Body of pancreas (tissue), 4 donors: ENCODE results near the gene TRIM16. TPM values are rescaled to one million over a fixed set of nuclear protein-coding genes. Genes with fewer than 3 reads are reported as not detected.

ENCODE experiments used
- ATAC-seq: fragments of 150-250 bp; one replicate; pipeline ENCODE4 v1.9.1; 2016
- DNase-seq, 4 donors: peaks; one replicate each; pipeline ENCODE4 v3.0.0-alpha.2; 2019
- H3K27ac ChIP-seq, 4 donors: fragments of 200-600 bp; sonication (generic); 1 replicate in 3 of 4; 2 replicates in 1 of 4; pipeline versions ENCODE4 v1.5.1 to v1.6.1; 2016 to 2019; ENCODE audit warnings: mild to moderate bottlenecking in 1 of 4, mixed read lengths in 1 of 4, moderate library complexity in 1 of 4
- H3K27me3 ChIP-seq, 2 donors: fragments of 200-600 bp; sonication (generic); one replicate each; pipeline ENCODE4 v1.6.0; 2016; ENCODE audit warnings: mild to moderate bottlenecking in 1 of 2
- H3K36me3 ChIP-seq, 2 donors: fragments of 200-600 bp; sonication (generic); replicated peaks in 1 of 2; 2 replicates each; pipeline ENCODE4 v1.5.1; 2016; ENCODE audit warnings: low read depth in 2 of 2; ENCODE audit not compliant: insufficient read depth in 1 of 2
- H3K4me1 ChIP-seq: fragments of 200-600 bp; sonication (generic); one replicate; pipeline ENCODE4 v1.6.0; 2016
- H3K4me3 ChIP-seq, 2 donors: fragments of 200-600 bp; sonication (generic); 1 replicate in 1 of 2; 2 replicates in 1 of 2; pipeline ENCODE4 v1.5.1; 2016 to 2019
- H3K9me3 ChIP-seq, 3 donors: fragments of 200-600 bp; sonication (generic); 1 replicate in 2 of 3; 2 replicates in 1 of 3; pipeline ENCODE4 v1.5.1; 2016
- POLR2A ChIP-seq, 3 donors: fragments of 450-650 bp; IDR thresholded peaks; one replicate each; pipeline ENCODE4 v1.6.1; 2016; ENCODE audit warnings: antibody characterized with exemption in 3 of 3, mild to moderate bottlenecking in 2 of 3
- WGBS, 2 donors: methylation state at CpG; one replicate each; pipeline ENCODE4 v1.1.5; 2017; 5-methylcytosine and 5-hydroxymethylcytosine counted together
- intact Hi-C: fragments of 100-400 bp; cut with DNase I; formaldehyde crosslinking; loops from one replicate; pipeline ENCODE4 v1.15.1; 2023
- total RNA-seq, 2 donors: library from RNA; depleted of rRNA; stranded (reverse); fragments of >200 nt; gene quantifications; one replicate each; pipeline ENCODE4 v1.1.0, GENCODE V29; 2016
- TF ChIP-seq, protein P1 (sequence below), 7 experiments: fragments of 450-650 bp in 4 of 7; fragments of 200-600 bp in 3 of 7; sonication (generic) in 3 of 7; IDR thresholded peaks; one replicate each; pipeline ENCODE4 v1.5.1; 2016 to 2019; ENCODE audit warnings: antibody characterized with exemption in 7 of 7

The TRIM16 gene
- total RNA-seq, 2 donors from 2014 or later = 4.9 to 34.6 TPM

- no peak overlapping the region for H3K27ac ChIP-seq
- ATAC-seq (no peak), DNase-seq (no peak)
- H3K4me3 ChIP-seq = no peak overlapping the region
- 87 to 93% methylated on average over 6 of the region's 6 CpGs for WGBS, 2 donors
- no peaks in the 10 kb centered on the region for H3K27me3 ChIP-seq
- H3K9me3 ChIP-seq = no peaks in the 10 kb centered on the region
- peaks cover 22% of the 10 kb centered on the region for H3K4me1 ChIP-seq
- intact Hi-C loops = no loop called here
- TF ChIP-seq, protein P1, sequence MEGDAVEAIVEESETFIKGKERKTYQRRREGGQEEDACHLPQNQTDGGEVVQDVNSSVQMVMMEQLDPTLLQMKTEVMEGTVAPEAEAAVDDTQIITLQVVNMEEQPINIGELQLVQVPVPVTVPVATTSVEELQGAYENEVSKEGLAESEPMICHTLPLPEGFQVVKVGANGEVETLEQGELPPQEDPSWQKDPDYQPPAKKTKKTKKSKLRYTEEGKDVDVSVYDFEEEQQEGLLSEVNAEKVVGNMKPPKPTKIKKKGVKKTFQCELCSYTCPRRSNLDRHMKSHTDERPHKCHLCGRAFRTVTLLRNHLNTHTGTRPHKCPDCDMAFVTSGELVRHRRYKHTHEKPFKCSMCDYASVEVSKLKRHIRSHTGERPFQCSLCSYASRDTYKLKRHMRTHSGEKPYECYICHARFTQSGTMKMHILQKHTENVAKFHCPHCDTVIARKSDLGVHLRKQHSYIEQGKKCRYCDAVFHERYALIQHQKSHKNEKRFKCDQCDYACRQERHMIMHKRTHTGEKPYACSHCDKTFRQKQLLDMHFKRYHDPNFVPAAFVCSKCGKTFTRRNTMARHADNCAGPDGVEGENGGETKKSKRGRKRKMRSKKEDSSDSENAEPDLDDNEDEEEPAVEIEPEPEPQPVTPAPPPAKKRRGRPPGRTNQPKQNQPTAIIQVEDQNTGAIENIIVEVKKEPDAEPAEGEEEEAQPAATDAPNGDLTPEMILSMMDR (IDR thresholded peaks at IDR 0.05) = no peak
- TF ChIP-seq POLR2A (IDR thresholded peaks at IDR 0.05) = no peak
- H3K36me3 ChIP-seq = no peaks in the 10 kb centered on the region
These were observed 20.9 kb downstream of the TRIM16 start for GRCh38 chr17:15663176-15663575.

DNA sequence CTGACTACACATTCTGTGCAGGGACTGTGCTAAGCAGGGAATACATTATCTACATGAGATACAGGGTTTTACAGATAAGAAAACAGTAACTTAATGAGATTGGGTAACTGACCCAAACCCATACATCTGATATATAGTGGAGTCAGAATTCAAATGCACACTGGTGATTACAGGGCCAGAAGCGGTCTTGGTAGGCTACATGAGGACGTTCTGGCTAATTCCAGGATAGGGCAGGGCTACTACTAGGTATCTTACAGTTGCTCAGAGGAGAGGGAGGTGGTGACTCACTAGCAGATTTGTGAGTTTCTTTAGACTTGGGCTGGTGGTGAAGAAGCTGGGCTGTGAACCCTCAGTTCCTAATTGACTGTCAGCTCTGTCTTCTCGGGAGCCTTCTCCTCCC, 21.4 kb downstream of the TRIM16 start:
- Histone ChIP-seq H3K27me3 (no peaks in the 10 kb centered on the region), H3K4me3 (no peak overlapping the region), H3K9me3 (no peaks in the 10 kb centered on the region), H3K27ac (no peak overlapping the region), H3K36me3 (no peaks in the 10 kb centered on the region), H3K4me1 (peaks cover 22% of the 10 kb centered on the region)
- DNase-seq (no peak), ATAC-seq (no peak)
- TF ChIP-seq POLR2A (IDR thresholded peaks at IDR 0.05) = no peak
- TF ChIP-seq, protein P1 (IDR thresholded peaks at IDR 0.05) = no peak
- 94 to 97% methylated on average over 3 of the region's 3 CpGs for WGBS, 2 donors
- intact Hi-C loops = no loop called here

DNA sequence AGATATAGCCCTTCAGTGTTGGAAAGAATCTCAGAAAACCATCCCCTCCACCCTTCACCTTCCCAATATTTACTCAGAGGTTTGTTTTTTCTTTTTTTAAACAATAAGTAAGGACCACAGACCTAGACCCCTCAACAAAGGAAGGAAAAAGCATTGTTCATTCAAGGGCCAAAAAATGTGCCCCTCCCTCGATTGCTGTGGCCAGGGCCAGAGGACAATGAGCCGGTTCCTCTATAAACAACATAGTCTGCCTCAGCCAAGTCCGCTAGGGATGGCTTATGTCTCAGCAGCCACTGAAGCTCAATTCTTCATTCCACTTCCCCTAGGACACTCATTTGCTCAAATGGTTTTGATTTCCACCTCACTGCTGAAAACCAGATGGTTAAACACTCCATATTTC, 24.0 kb downstream of the TRIM16 start:
- WGBS, 2 donors = 53 to 63% methylated on average over 3 of the region's 3 CpGs
- Histone ChIP-seq H3K27me3 (no peaks in the 10 kb centered on the region), H3K9me3 (no peaks in the 10 kb centered on the region), H3K36me3 (no peaks in the 10 kb centered on the region), H3K4me3 (no peak overlapping the region), H3K4me1 (peaks cover 28% of the 10 kb centered on the region), H3K27ac (peak overlapping the region; percentile 7 to 79 (median 52))
- intact Hi-C loops = no loop called here
- ATAC-seq (no peak), DNase-seq (no peak)
- TF ChIP-seq, protein P1 (IDR thresholded peaks at IDR 0.05) = no peak

GRCh38 chr17:15659663-15660062, 24.4 kb downstream of the TRIM16 start:
- intact Hi-C loops = no loop called here
- no peaks in the 10 kb centered on the region for H3K27me3 ChIP-seq
- no peaks in the 10 kb centered on the region for H3K9me3 ChIP-seq
- H3K27ac ChIP-seq = peak overlapping the region; percentile 7 to 79 (median 52)
- 31 to 42% methylated on average over 4 of the region's 4 CpGs for WGBS, 2 donors
- no peaks in the 10 kb centered on the region for H3K36me3 ChIP-seq
- ATAC-seq (peak; percentile 86), DNase-seq (peak; percentile 79 to 86 (median 85))
- H3K4me3 ChIP-seq = no peak overlapping the region
- peaks cover 32% of the 10 kb centered on the region for H3K4me1 ChIP-seq
- no peak for TF ChIP-seq POLR2A (IDR thresholded peaks at IDR 0.05)
- TF ChIP-seq, protein P1 (IDR thresholded peaks at IDR 0.05) = no peak

- Histone ChIP-seq H3K27ac (peak overlapping the region; percentile 16 to 79 (median 52)), H3K27me3 (no peaks in the 10 kb centered on the region), H3K4me1 (peaks cover 35% of the 10 kb centered on the region), H3K36me3 (no peaks in the 10 kb centered on the region), H3K4me3 (no peak overlapping the region), H3K9me3 (no peaks in the 10 kb centered on the region)
- no peak for TF ChIP-seq POLR2A (IDR thresholded peaks at IDR 0.05)
- TF ChIP-seq, protein P1 (IDR thresholded peaks at IDR 0.05) = no peak
- no peak for DNase-seq
- intact Hi-C loops = no loop called here
- 75 to 86% methylated on average over 3 to 6 of the region's 6 CpGs for WGBS, 2 donors
- peak; percentile 7 for ATAC-seq
These were observed 24.9 kb downstream of the TRIM16 start for GRCh38 chr17:15659236-15659635.
